ENCODE data around the gene HOXA1.

DNA sequence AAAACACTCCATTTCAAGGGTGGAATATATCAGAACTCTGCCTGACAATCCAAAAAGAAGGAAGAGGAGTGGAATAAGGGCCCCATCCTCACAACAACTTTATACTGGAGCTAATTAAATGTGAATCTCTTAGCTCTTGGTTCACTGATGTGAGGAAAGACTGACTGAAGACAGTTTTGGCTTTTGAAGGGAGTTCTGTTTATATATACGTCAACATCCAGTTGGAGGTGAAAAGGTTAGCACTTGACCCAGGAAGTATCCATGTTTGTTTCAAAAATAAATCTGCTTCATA, 3.0 kb downstream of the HOXA1 start:
- TF ChIP-seq ZNF416 (tag by site-specific recombination; IDR thresholded peaks at IDR 0.05), result no peak
- TF ChIP-seq, protein P1, sequence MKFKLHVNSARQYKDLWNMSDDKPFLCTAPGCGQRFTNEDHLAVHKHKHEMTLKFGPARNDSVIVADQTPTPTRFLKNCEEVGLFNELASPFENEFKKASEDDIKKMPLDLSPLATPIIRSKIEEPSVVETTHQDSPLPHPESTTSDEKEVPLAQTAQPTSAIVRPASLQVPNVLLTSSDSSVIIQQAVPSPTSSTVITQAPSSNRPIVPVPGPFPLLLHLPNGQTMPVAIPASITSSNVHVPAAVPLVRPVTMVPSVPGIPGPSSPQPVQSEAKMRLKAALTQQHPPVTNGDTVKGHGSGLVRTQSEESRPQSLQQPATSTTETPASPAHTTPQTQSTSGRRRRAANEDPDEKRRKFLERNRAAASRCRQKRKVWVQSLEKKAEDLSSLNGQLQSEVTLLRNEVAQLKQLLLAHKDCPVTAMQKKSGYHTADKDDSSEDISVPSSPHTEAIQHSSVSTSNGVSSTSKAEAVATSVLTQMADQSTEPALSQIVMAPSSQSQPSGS (tag by site-specific recombination; IDR thresholded peaks at IDR 0.05; ENCODE audit: low read depth), result no peak
- no peak for TF ChIP-seq ZNF24 (tag by site-specific recombination; IDR thresholded peaks at IDR 0.05)
- no peak for TF ChIP-seq ZNF18 (tag by site-specific recombination; IDR thresholded peaks at IDR 0.05)
- TF ChIP-seq, protein P2, sequence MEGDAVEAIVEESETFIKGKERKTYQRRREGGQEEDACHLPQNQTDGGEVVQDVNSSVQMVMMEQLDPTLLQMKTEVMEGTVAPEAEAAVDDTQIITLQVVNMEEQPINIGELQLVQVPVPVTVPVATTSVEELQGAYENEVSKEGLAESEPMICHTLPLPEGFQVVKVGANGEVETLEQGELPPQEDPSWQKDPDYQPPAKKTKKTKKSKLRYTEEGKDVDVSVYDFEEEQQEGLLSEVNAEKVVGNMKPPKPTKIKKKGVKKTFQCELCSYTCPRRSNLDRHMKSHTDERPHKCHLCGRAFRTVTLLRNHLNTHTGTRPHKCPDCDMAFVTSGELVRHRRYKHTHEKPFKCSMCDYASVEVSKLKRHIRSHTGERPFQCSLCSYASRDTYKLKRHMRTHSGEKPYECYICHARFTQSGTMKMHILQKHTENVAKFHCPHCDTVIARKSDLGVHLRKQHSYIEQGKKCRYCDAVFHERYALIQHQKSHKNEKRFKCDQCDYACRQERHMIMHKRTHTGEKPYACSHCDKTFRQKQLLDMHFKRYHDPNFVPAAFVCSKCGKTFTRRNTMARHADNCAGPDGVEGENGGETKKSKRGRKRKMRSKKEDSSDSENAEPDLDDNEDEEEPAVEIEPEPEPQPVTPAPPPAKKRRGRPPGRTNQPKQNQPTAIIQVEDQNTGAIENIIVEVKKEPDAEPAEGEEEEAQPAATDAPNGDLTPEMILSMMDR (tag by site-specific recombination; IDR thresholded peaks at IDR 0.05), result no peak
- TF ChIP-seq ZNF610 (tag by site-specific recombination; IDR thresholded peaks at IDR 0.05; ENCODE audit: borderline replicate concordance), result no peak
- TF ChIP-seq, protein P3, sequence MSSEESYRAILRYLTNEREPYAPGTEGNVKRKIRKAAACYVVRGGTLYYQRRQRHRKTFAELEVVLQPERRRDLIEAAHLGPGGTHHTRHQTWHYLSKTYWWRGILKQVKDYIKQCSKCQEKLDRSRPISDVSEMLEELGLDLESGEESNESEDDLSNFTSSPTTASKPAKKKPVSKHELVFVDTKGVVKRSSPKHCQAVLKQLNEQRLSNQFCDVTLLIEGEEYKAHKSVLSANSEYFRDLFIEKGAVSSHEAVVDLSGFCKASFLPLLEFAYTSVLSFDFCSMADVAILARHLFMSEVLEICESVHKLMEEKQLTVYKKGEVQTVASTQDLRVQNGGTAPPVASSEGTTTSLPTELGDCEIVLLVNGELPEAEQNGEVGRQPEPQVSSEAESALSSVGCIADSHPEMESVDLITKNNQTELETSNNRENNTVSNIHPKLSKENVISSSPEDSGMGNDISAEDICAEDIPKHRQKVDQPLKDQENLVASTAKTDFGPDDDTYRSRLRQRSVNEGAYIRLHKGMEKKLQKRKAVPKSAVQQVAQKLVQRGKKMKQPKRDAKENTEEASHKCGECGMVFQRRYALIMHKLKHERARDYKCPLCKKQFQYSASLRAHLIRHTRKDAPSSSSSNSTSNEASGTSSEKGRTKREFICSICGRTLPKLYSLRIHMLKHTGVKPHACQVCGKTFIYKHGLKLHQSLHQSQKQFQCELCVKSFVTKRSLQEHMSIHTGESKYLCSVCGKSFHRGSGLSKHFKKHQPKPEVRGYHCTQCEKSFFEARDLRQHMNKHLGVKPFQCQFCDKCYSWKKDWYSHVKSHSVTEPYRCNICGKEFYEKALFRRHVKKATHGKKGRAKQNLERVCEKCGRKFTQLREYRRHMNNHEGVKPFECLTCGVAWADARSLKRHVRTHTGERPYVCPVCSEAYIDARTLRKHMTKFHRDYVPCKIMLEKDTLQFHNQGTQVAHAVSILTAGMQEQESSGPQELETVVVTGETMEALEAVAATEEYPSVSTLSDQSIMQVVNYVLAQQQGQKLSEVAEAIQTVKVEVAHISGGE (tag by site-specific recombination; conservative IDR thresholded peaks at IDR 0.05; ENCODE audit: low read depth), result no peak
- no peak for TF ChIP-seq ZNF747 (tag by site-specific recombination; IDR thresholded peaks at IDR 0.05)
- TF ChIP-seq, protein P4, sequence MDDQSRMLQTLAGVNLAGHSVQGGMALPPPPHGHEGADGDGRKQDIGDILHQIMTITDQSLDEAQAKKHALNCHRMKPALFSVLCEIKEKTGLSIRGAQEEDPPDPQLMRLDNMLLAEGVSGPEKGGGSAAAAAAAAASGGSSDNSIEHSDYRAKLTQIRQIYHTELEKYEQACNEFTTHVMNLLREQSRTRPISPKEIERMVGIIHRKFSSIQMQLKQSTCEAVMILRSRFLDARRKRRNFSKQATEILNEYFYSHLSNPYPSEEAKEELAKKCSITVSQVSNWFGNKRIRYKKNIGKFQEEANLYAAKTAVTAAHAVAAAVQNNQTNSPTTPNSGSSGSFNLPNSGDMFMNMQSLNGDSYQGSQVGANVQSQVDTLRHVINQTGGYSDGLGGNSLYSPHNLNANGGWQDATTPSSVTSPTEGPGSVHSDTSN (CRISPR knock-in tag; IDR thresholded peaks at IDR 0.05), result no peak
- no peak for TF ChIP-seq ZNF223 (tag by site-specific recombination; IDR thresholded peaks at IDR 0.05)
- TF ChIP-seq ZBTB1 (tag by site-specific recombination; IDR thresholded peaks at IDR 0.05), result no peak
- TF ChIP-seq, protein P5, sequence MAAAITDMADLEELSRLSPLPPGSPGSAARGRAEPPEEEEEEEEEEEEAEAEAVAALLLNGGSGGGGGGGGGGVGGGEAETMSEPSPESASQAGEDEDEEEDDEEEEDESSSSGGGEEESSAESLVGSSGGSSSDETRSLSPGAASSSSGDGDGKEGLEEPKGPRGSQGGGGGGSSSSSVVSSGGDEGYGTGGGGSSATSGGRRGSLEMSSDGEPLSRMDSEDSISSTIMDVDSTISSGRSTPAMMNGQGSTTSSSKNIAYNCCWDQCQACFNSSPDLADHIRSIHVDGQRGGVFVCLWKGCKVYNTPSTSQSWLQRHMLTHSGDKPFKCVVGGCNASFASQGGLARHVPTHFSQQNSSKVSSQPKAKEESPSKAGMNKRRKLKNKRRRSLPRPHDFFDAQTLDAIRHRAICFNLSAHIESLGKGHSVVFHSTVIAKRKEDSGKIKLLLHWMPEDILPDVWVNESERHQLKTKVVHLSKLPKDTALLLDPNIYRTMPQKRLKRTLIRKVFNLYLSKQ (tag by site-specific recombination; IDR thresholded peaks at IDR 0.05; ENCODE audit: borderline replicate concordance), result no peak

Data from HEK293 (cell line).